Measurements from ENCODE around the gene VOPP1.

The VOPP1 gene

DNA sequence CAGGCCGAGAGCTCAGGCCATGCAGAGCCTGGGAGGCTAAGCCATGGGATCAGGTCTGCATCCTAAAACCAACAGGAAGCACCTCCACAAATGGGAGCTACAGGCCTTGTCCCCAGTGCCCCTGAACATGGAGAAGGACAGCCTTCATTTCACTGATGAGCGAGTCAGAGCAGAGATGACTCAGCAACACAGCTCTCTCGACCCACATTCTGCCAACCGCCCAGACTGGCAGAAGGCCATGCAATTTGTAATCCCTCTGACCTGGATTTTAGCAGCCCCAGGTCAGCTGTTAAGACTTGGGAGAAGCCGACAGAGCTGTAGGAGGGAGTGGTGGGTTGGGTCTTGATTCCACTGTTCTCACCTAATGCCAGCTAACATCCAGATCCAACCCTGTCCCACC is 25.5 kb downstream of the VOPP1 start:
- peaks cover 7% of the 10 kb centered on the region for H3K4me1 ChIP-seq (ENCODE audit: control insufficient read depth, insufficient read depth, low read length)
- H3K36me3 ChIP-seq (ENCODE audit: control insufficient read depth, insufficient read depth, low read length) = no peaks in the 10 kb centered on the region
- no peak overlapping the region for H3K9ac ChIP-seq (ENCODE audit: low read length)
- no peaks in the 10 kb centered on the region for H3K27me3 ChIP-seq (ENCODE audit: control insufficient read depth, insufficient read depth, low read length)
- H3K27ac ChIP-seq (ENCODE audit: low read depth, low read length) = no peak overlapping the region
- H3K4me3 ChIP-seq (ENCODE audit: low read length) = no peak overlapping the region

DNA sequence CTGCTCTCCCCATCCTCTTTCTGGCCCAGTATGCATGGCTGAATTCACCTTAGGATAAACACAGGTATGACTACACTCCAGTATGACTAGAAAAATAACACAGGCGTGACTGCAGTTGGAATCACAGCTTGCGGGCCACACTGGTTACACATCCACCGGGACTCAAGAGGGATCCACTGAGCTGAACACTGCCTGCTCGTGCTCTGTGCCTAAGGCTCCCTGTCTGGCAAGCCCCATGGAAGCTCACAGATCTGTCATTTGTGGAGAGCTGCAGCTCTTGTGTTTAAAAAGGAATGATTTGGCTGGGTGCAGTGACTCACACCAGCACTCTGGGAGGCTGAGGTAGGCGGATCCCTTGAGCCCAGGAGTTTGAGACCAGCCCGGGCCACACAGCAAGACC is 26.8 kb downstream of the VOPP1 start:
- peaks cover 7% of the 10 kb centered on the region for H3K4me1 ChIP-seq (ENCODE audit: control insufficient read depth, insufficient read depth, low read length)
- no peak overlapping the region for H3K27ac ChIP-seq (ENCODE audit: low read depth, low read length)
- no peaks in the 10 kb centered on the region for H3K27me3 ChIP-seq (ENCODE audit: control insufficient read depth, insufficient read depth, low read length)
- no peak overlapping the region for H3K9ac ChIP-seq (ENCODE audit: low read length)
- no peaks in the 10 kb centered on the region for H3K36me3 ChIP-seq (ENCODE audit: control insufficient read depth, insufficient read depth, low read length)
- H3K4me3 ChIP-seq (ENCODE audit: low read length) = no peak overlapping the region

DNA sequence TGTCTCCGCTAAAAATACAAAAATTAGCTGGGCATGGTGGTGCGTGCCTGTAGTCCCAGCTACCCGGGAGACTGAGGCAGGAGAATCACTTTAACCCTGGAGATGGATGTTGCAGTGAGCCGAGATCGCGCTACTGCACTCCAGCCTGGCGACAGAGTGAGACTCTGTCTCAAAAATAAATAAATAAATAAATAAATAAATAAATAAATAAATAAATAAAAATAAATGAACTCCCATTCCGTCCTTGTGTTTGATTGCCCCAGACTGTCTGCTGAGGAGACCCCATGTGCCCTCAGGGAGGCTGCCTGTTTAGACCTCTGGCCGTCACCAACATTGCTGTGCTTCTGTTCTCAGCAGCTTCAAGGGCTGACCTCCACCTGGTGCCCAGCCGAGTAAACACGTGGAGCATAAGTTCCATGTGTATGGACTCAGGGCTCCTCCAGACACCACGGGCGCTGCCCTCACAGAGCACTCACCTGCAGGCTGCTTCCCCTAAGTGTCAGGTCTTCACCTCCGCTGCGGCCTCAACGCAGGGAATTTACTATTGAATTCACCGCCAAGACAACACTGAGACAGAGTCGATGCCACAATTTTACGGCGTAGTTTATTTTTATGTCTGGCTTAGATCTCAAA is 32.0 kb downstream of the VOPP1 start:
- no peaks in the 10 kb centered on the region for H3K36me3 ChIP-seq (ENCODE audit: control insufficient read depth, insufficient read depth, low read length)
- H3K4me1 ChIP-seq (ENCODE audit: control insufficient read depth, insufficient read depth, low read length) = no peaks in the 10 kb centered on the region
- no peak overlapping the region for H3K27ac ChIP-seq (ENCODE audit: low read depth, low read length)
- H3K27me3 ChIP-seq (ENCODE audit: control insufficient read depth, insufficient read depth, low read length) = no peaks in the 10 kb centered on the region
- no peak overlapping the region for H3K4me3 ChIP-seq (ENCODE audit: low read length)
- H3K9ac ChIP-seq (ENCODE audit: low read length) = no peak overlapping the region

DNA sequence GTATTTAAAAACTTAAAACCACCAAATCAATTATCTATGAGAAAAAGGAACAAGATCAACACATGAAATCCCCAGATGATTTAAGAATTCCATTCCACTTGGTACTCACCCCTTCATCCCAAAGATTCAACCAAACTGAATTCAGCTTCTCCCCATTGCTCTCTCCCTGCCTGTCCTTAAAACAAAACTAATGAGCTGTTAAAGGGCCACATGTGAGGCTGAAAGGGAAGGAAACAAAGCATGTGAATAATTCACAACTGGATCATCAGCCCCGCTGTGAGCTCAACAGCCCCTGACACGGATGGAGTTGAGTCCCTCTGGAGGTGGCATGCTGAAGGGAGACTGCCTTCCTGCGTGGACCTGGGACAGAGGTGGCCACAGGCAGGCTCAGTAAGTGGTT is 32.9 kb downstream of the VOPP1 start:
- H3K4me3 ChIP-seq (ENCODE audit: low read length) = no peak overlapping the region
- H3K36me3 ChIP-seq (ENCODE audit: control insufficient read depth, insufficient read depth, low read length) = no peaks in the 10 kb centered on the region
- no peak overlapping the region for H3K27ac ChIP-seq (ENCODE audit: low read depth, low read length)
- H3K9ac ChIP-seq (ENCODE audit: low read length) = no peak overlapping the region
- no peaks in the 10 kb centered on the region for H3K27me3 ChIP-seq (ENCODE audit: control insufficient read depth, insufficient read depth, low read length)
- no peaks in the 10 kb centered on the region for H3K4me1 ChIP-seq (ENCODE audit: control insufficient read depth, insufficient read depth, low read length)

DNA sequence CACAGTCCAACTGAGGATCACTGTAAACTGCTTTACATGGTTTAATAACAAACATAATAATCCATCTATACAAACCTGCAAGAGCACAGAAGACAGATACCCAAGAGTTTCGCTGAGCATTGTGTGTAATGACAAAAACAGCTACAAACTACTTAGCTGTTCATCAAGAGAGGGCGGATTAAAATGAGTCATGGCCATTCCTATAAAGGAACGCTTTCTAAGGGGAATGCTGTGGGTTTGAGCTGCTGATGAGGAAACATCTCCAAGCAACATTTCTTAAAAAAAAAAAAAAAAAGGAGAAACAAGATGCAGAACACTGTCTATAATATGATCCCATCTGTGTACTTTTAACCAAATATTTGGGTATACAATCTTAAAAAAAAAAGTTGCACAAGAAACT is 33.8 kb downstream of the VOPP1 start:
- H3K27ac ChIP-seq (ENCODE audit: low read depth, low read length) = no peak overlapping the region
- H3K4me1 ChIP-seq (ENCODE audit: control insufficient read depth, insufficient read depth, low read length) = peaks cover 4% of the 10 kb centered on the region

DNA sequence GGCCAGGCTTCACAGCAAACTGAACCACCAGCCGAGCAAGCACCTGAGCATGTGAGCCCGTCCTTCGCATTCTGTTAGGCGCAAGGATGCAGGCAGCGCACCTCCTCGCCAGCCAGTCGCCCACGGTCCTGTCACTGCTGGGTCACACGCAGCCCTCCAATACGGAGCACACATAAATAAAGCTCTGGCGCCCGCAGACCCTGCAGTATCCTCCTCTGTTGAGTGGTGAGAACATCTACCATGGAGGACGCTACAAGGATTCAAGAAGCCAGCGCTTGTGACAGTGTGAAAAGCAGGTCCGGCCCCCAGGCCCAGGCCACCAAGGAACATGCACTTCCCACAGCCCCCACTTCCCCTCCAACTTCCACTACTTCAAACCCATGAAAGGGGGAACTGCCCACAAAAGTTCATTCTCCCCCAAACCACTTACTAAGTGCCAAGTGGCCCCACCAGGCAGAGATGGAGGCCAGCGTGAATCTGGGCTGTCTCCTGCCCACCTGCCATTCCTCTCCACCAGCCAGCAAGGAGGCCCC is 34.8 kb downstream of the VOPP1 start:
- no peaks in the 10 kb centered on the region for H3K27me3 ChIP-seq (ENCODE audit: control insufficient read depth, insufficient read depth, low read length)
- H3K4me1 ChIP-seq (ENCODE audit: control insufficient read depth, insufficient read depth, low read length) = peaks cover 4% of the 10 kb centered on the region
- H3K36me3 ChIP-seq (ENCODE audit: control insufficient read depth, insufficient read depth, low read length) = no peaks in the 10 kb centered on the region
- no peak overlapping the region for H3K27ac ChIP-seq (ENCODE audit: low read depth, low read length)
- H3K4me3 ChIP-seq (ENCODE audit: low read length) = no peak overlapping the region
- H3K9ac ChIP-seq (ENCODE audit: low read length) = no peak overlapping the region

More for the DNA sequence above, 33.8 kb downstream of the VOPP1 start:
- no peak overlapping the region for H3K4me3 ChIP-seq (ENCODE audit: low read length)
- H3K9ac ChIP-seq (ENCODE audit: low read length) = no peak overlapping the region
- H3K27me3 ChIP-seq (ENCODE audit: control insufficient read depth, insufficient read depth, low read length) = no peaks in the 10 kb centered on the region
- H3K36me3 ChIP-seq (ENCODE audit: control insufficient read depth, insufficient read depth, low read length) = no peaks in the 10 kb centered on the region

DNA sequence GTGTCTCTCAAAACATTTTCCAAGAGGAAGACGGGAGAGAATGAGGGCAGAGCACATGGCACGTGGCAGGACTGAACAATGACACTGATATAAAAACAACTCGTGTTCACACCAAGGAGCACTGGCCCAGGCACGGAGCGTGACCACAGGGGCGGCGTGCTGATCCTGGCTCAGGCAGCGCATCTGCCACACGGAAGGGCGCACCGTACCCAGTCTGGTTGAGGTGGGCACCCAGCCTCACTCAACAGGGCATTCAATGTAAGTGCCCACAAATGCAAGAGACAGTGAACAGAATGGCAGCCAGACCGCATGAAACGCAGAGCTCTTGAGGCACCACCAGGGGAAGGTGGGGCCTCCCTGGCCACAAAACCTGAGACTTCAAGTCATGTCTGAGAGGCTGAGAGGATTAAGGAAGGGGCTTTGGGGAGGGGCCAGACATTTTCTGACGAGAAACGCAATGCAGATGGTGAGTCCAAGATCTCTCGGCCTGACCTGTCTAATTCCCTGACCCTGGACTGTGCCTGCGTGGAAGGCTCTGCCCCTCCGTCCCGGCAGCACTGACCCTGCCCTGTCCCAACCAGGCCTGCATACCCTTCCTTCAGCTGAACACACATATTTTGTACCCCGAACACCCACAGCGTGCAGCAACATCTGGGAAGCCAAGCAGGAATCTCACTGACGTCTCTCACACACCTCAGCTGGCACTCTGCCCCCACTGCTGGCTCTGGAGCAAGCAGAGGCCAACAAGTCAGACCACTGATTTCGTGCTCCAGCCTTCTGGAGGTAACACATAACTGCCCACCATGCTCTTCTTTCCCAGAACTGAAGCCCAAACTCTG is 35.5 kb downstream of the VOPP1 start:
- H3K27ac ChIP-seq (ENCODE audit: low read depth, low read length) = no peak overlapping the region
- no peaks in the 10 kb centered on the region for H3K36me3 ChIP-seq (ENCODE audit: control insufficient read depth, insufficient read depth, low read length)
- no peak overlapping the region for H3K9ac ChIP-seq (ENCODE audit: low read length)
- no peaks in the 10 kb centered on the region for H3K27me3 ChIP-seq (ENCODE audit: control insufficient read depth, insufficient read depth, low read length)
- no peak overlapping the region for H3K4me3 ChIP-seq (ENCODE audit: low read length)
- H3K4me1 ChIP-seq (ENCODE audit: control insufficient read depth, insufficient read depth, low read length) = peaks cover 4% of the 10 kb centered on the region

DNA sequence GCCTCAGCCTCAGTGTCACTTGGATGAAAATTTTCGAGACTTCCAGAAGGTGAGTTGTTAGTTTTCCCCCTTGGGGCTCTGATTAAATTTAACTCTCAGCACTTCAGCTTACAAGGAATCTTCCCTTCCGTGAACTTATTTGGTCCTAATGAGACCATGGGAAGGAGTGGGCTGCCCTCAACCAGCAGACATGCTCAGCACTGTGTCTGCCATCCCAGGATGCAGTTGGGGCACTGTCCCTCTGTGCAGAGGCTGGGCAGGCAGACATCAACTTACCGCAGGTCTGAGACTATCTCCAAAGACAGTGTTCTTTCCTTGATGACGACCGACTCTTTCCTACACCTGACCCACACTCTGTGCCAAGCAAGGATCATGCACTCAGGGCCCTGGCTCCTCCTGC is 36.7 kb downstream of the VOPP1 start:
- H3K27me3 ChIP-seq (ENCODE audit: control insufficient read depth, insufficient read depth, low read length) = no peaks in the 10 kb centered on the region
- H3K9ac ChIP-seq (ENCODE audit: low read length) = no peak overlapping the region
- no peak overlapping the region for H3K4me3 ChIP-seq (ENCODE audit: low read length)
- H3K36me3 ChIP-seq (ENCODE audit: control insufficient read depth, insufficient read depth, low read length) = no peaks in the 10 kb centered on the region
- peaks cover 4% of the 10 kb centered on the region for H3K4me1 ChIP-seq (ENCODE audit: control insufficient read depth, insufficient read depth, low read length)
- no peak overlapping the region for H3K27ac ChIP-seq (ENCODE audit: low read depth, low read length)

DNA sequence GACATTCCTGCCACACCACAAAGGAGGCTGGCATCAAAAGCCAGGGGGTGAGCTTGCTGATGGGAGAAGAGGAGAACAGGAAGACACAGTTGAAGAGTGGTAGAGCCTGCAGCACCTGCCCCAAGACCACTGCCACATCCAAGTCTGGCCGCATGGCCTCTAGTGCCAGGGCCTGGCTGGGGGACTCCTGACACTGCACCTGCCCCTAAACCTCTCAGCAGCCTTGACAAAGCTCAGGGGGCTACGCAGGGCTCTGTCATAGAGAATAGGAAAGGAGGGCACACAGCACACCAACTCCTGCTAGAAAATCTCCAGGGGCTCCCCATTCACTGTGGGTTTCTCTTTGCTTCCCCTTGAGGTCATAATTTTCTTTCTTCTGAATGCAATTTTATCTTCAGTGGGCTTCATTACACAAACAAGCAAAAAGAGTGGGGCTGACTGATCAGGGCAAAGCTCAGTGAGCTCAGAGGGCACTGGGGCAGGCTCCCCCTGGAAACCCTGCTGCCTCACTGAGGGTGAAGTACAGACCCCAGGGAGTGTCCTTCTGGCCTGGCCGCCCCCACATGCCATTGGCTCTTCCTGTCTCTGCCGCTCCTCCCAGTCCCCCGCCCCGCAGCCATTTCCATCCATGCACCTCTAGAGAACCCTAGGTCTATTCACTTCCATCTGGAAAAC is 37.2 kb downstream of the VOPP1 start:
- Histone ChIP-seq H3K4me1 (ENCODE audit: control insufficient read depth, insufficient read depth, low read length) (peaks cover 4% of the 10 kb centered on the region), H3K9ac (ENCODE audit: low read length) (no peak overlapping the region), H3K36me3 (ENCODE audit: control insufficient read depth, insufficient read depth, low read length) (no peaks in the 10 kb centered on the region), H3K27me3 (ENCODE audit: control insufficient read depth, insufficient read depth, low read length) (no peaks in the 10 kb centered on the region), H3K27ac (ENCODE audit: low read depth, low read length) (peak overlapping the region; percentile 40), H3K4me3 (ENCODE audit: low read length) (no peak overlapping the region)

DNA sequence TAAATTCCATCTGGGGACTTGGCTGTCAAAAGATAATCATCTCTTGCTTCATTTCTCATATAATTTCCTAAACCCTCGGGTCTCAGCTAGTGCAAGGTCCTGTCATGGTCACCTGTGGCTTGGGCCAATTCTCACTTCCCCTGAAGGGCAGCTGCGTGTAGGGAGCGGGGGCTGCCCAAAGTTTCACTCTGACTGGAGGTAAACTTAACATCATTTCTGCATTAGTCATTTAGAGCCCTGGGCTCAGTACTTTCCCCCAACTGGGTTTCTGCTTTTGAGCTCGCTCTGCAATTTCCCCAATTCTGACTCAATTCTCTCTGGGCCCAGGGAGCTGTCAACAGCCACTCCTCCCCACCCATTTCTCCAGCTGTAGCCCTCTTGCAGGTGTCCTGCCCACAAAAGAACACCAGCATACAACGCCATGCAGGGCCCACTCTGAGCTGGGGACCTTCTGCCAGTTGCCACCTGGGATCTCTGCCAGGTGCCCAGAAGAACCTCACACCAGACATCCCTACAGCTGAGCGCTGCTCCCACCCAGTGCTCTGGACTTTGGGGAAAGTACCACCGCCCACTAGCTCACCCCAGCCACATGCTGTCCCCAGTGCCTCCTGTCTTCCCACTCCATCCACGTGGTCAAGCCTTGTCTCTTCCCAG is 37.9 kb downstream of the VOPP1 start:
- Histone ChIP-seq H3K9ac (ENCODE audit: low read length) (no peak overlapping the region), H3K36me3 (ENCODE audit: control insufficient read depth, insufficient read depth, low read length) (no peaks in the 10 kb centered on the region), H3K27ac (ENCODE audit: low read depth, low read length) (peak overlapping the region; percentile 40), H3K27me3 (ENCODE audit: control insufficient read depth, insufficient read depth, low read length) (no peaks in the 10 kb centered on the region), H3K4me1 (ENCODE audit: control insufficient read depth, insufficient read depth, low read length) (peaks cover 4% of the 10 kb centered on the region), H3K4me3 (ENCODE audit: low read length) (no peak overlapping the region)

DNA sequence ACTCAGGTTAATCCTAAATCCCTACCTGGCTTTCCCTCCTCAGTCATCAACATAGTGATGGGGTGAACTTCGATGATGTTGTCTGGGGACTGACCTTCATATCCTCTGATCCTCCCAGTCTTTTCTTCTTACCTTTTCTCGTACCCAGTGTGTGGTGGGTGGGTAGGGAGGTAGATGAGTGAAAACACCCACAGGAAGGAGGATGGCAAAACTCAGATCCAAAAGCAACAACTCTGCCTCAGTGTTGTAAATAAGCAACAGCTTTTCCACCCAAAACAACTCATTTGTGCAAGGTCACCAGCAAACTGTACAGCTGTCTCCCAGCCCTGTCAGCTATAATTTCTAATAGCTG is 38.6 kb downstream of the VOPP1 start:
- Histone ChIP-seq H3K4me1 (ENCODE audit: control insufficient read depth, insufficient read depth, low read length) (peaks cover 4% of the 10 kb centered on the region), H3K36me3 (ENCODE audit: control insufficient read depth, insufficient read depth, low read length) (no peaks in the 10 kb centered on the region), H3K9ac (ENCODE audit: low read length) (no peak overlapping the region), H3K27ac (ENCODE audit: low read depth, low read length) (peak overlapping the region; percentile 35), H3K27me3 (ENCODE audit: control insufficient read depth, insufficient read depth, low read length) (no peaks in the 10 kb centered on the region), H3K4me3 (ENCODE audit: low read length) (no peak overlapping the region)

DNA sequence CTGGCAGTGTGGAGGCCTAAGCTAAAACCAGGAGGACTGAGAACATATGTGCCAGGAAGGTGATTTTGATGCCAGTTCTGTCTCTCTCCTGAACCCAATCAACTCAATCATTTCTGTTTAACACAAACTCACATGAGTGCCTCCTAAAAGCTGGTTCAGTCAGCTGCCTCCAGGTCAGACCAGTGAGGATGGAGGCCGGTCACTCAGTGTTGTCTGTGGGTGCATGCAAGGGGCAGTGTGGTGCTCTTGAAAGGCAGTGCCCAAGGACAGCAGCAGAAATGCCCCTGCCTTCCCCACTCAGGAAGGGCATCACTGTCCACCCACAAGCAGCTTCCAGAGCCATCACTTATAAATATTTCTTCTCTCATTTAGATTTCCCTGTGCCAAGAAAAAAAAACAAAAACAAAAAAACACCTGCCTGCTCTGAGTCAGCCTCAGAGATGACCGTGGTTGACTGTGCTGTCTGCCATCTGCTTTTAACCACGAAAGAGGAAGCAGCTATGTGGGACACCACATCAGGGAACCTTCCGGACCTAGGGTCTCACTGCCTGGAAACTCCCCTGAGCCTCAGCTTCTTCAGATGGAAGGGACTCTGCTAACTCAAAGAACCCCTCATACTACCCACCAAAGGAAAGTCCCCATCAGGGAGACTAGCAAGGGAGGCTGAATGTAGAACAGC is 39.1 kb downstream of the VOPP1 start:
- Histone ChIP-seq H3K9ac (ENCODE audit: low read length) (no peak overlapping the region), H3K4me3 (ENCODE audit: low read length) (no peak overlapping the region), H3K27ac (ENCODE audit: low read depth, low read length) (peak overlapping the region; percentile 35), H3K36me3 (ENCODE audit: control insufficient read depth, insufficient read depth, low read length) (no peaks in the 10 kb centered on the region), H3K27me3 (ENCODE audit: control insufficient read depth, insufficient read depth, low read length) (no peaks in the 10 kb centered on the region), H3K4me1 (ENCODE audit: control insufficient read depth, insufficient read depth, low read length) (peaks cover 4% of the 10 kb centered on the region)
